HG02610 (cell line): Measurements from ENCODE around the gene TRIM29.
A peak's percentile ranks its signal among the peaks of the same experiment; 100 is the strongest.

Experiments
- ATAC-seq: cut with Tn5 transposase; IDR thresholded peaks from one replicate; pipeline ENCODE4 v1.9.1; 2021; ENCODE audit warnings: mild to moderate bottlenecking, moderate library complexity; ENCODE audit not compliant: unreplicated experiment

Gene TRIM29

DNA sequence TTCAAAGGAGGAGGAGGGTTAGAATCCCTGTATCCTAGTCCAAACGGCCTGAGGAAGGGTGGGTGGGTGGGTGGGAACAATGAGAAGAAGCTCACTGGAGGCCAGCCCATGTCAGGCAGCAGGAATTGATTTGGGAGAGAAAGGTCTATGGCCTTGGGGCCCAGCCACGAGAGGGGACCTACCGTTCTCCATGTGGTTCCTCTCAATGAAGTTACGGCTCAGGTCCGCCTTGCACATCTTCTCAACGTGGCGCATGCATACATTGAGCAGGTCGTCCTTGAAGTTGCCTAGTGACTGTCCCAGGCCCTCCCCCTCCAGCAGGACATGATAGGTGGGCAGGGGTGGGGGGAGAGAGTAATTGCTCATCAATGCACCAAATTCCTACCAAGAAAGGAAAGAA, 12.4 kb downstream of the TRIM29 start:
- ATAC-seq = no peak

DNA sequence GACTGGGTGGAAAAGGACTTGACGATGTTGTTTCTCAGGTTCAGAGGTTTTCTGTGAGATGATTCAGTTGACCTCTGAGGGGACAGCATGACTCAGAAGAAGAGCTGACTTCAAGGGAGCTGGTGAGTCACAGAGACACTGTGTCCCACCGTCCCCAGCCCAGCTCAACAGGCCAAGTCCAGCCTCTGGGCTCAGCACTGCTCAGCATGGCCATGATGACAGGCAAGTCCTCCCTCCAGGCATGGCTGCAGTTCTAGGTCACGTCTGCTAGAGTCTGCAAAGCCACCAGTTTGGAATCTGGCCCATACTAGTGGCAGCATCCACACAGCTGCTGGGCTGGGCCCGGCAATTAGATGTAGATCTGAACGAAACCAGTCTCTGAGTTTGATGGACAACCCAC, 12.9 kb downstream of the TRIM29 start:
- ATAC-seq = no peak

DNA sequence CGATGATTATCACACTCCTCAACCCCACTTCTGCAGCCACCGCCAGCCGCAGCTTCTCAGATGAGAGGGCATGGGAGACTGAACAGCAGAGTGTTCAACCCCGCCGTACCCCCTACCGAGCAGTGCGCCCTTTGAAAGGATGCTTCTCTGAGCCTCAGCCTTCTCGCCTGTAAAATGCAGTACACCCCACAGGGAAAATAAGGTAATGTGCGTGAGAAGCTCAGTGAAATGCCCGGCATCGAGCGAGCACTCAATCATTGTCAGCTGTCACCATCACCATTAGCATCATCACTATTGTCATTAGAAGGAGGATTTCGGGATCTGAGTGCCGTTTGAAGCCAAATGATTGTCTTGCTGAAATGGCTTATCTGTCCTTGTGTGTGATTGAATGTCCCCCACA, 13.6 kb downstream of the TRIM29 start:
- ATAC-seq = no peak

DNA sequence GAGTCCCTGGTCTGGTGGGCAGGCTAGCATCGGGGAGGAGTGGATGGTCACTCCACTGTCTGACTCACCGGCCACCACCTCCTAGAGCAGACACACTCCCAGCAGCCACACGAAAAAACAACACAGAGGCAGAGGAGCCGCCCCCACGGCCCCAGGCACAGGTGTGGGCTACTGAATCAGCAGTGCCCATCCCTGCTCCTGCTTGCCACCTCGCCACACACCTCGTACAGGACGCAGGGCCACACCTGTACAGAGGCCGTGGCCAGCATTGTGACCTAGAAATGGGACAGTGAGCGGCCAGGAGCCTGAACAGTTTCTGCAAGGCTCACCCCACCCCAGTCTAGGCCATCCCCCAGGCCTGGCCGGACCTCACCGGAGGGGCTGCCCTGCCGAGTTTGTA, 14.0 kb downstream of the TRIM29 start:
- no peak for ATAC-seq

DNA sequence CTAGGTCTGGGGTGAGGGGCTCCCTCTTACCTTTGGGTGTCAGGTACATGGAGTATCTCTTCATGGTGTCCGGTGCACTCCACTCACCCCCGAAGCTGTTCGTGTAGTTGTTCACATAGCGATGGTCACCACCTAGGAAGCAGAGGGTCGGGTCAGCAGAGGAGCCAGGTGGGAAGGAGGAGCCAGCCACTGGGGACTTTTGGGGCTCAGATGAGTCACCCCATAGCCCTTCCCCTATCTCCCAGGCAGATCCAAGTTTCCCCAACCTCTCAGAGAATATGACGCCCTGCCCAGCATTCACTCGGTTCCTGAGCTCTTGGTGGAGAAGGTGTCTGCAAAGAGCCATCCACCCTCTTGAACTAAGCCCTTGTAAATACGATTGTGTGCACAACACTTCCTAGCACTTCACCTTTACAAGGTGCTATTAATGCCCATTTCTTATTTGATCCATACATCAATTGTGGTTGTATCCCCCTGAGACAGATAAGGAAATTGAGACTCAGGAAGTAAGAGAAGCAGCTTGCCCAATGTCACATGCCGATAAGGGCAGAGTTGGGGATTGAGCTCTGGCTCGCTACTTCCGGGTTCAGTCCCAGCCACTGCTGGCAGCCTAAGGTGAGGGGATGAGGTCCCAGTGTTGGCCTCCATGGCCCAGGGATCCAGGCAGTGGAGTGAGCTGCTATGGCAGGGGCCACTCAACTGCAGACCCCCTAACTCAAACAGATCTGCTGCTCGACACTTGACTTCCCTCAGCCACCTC, 14.8 kb downstream of the TRIM29 start:
- ATAC-seq = no peak

DNA sequence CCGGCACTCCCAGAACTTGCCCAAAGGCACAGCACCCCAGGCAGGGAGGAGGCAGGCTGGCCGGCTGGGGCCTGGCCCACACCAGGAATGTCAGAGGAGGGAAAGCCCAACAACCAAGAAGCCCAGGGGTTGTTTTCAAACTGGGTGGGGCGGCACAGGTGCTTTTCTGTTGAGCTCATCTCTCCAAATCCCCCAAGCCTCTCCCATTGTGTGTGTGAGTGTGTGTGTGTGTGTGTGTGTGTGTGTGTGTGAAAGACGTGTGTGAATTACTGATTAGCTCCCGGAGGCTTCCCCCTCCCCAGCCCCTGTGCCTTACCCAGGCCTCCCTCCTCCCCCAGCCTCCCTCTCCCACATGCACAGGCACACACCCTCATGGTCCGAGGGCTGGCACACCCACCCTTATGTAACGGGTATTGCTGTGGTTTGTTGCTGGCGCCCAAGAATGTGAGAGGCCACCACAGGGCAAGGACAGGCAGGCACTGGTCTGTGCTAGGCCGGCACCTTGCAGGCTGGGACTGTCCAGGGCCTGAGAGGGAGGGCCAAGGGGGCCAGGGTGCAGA, 15.9 kb downstream of the TRIM29 start:
- ATAC-seq = no peak

DNA sequence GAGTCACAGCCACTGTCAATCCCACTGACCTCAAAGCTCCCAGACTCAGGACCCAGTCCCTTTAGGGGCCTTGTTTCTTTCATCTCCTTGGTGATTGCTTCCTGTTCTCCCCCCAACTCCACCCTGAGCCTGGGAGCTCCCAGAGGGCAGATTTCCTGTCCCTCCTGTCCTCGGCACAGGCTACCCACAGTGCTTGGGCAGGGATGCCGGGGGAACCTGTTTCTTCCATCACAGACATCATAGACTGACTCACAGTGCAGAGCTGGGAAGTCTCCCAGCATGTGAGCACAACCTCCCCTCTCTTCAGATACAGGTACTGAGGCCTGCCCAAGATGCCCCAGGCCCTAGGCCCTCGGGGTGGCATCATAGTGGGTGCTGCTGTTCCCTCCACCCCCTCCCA, 16.6 kb downstream of the TRIM29 start:
- ATAC-seq = no peak

DNA sequence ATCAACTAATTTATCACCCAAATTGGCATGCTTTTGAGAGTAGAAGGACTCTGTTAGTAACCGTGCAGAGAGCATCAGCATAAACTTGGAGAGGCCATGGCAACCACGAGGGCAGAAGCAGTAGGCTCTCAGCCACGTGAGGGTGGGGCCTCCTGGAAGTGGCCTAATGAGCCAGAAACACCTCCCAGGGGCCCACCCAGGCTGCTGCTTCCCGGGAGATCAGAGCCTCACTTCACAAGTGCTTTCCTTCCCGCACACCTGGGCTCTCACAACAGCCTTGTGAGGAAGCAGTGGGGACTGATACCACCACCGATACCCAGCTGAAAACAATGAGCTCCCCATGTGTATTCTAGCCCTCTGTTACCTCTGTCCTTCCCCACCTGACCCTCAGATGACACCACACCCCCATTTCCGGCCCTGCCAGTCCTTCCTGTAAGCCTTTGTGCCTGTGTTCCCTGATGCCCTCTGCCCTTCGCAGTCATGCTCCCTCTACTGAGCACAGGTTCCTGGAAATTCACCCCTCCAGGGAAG, 17.0 kb downstream of the TRIM29 start:
- ATAC-seq = no peak

DNA sequence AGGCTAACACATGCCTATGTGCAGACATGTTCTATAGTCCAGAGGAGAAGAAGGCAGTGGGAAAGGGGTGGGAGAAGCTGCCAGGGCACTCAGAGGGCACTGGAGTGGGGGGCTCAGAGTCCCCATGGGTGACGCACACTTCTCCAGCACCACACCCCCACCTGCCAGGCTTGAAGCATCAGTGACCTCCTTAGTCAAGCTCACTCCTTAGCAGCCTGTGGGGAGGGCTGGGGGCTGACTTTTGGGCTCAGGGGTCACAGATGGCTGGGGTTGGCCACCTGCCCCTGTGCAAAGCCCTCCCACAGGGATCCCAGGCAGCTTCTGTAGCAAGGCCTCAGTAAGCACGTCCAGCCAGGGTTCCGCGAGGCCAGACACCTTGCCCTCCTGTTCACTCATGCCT, 18.8 kb downstream of the TRIM29 start:
- no peak for ATAC-seq

DNA sequence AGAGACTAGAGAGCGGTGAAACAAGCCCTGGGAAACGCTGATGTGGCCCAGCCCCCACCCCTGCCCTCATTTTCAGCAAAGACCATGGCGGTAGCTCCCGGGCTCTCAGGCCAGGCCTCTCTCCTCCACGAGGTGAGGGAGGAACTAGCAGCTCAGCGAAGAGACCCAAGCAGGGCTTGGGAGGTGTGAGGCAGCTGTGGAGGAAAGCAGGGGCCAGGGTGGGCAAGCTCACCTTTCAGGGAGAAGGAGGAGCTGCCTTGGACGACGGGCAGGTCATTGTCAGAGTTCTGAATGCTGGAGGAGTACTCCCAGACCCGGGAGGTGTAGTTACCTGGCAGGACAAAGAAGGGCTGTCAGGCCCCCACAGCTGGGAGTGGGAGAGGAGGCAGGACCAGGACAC, 19.9 kb downstream of the TRIM29 start:
- ATAC-seq = no peak

DNA sequence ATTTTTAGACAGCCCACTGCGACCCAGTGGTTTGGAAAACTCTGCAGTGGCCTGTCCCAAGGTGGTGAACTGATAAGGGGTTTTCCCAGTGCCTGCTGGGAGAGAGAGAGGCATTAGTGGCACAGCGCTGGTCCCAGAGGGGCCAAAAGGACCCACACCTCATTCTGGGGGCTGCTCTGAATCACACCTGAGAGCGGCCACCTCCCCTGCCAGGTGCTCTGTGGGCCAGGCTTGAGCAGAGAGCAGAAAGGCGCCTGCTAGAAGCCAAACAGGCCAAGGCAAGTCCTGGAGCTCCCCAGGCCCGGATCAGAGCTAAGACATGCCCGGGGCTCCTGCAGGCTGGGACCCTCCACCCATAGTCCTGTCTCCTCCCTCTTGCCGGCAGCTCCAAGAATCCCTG, 20.9 kb downstream of the TRIM29 start:
- no peak for ATAC-seq

DNA sequence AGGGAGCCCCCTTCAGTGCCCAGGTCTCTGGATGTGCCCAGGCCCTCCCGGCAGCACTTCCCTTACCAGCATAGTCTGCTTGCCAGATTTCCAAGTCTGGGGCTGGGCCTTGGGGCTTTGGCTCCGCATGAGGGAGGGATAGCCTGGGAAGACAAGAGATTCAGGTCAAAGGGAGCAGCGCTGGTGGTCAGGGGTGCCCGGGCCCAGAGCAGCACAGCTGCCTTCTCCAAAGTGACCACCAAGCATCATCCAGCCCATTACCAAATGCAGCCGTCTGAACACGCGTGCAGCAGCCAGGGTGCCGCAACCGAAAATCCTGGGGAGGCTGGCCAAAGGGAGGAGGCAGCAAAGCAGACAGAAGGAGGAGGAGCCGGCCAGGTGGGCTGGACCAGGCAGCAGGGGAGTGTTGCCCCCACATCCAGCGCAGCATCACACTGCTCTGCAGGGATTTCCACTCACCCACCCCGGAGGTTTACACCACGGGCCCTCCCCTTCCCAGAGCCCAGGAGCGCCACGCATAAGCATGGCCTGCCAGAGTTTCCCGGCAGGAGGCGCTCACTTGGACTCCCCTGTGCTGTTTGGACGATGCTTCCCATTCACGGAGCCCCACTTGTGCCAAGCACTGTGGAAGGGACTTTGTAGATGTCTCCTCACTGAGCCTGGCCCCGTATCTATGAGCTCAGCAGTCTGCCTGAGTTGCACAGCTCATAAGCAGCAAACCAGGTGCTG, 22.5 kb downstream of the TRIM29 start:
- ATAC-seq = no peak

DNA sequence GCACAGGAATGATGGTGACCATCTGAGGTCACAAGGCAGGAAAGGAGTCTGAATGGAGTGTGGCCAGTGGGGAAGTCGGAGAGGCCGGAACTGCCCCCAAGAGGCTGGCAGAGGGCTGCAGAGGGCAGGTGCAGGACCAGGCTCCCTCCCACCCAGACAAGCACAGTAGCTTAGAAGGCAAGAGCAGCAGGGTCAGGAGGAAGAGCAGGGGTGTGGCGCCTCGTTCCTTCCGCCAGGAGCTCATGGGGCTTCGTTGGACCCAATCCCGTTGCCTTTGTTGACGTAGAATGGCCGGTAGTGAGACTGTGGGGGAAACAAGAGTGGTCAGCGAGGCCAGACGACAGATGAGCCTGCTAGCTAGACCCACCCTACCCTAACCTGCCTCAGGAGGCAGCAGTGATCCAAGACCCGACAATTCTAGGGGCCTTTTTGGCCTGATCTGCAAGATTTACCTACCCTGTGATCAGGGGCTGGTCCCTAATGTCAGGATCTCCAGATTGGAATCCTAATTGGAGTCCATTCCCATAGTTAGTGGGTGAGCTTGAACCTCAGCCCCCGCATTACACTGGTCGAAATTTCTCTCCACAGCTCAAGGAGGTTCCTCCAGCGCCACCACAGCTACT, 25.6 kb downstream of the TRIM29 start:
- no peak for ATAC-seq

DNA sequence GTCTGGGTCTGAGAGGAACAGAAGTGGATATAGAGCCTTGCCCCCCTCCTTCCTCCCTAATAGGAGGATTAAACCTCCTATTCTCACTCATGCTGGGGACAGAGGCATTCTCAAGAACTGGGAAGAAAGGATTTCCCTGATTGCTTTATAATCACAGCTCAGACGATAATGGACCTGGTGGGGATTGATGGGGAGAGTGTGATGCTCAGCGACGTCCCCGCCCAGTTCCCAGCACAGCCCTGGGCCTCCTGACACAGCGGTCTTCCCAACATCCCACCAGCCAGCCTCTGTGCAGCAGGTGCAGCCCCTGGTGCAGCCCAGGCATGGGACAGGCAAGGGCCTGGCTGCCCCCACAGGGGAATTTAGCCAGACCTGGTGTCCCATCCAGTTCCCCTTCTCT, 28.4 kb downstream of the TRIM29 start:
- no peak for ATAC-seq

DNA sequence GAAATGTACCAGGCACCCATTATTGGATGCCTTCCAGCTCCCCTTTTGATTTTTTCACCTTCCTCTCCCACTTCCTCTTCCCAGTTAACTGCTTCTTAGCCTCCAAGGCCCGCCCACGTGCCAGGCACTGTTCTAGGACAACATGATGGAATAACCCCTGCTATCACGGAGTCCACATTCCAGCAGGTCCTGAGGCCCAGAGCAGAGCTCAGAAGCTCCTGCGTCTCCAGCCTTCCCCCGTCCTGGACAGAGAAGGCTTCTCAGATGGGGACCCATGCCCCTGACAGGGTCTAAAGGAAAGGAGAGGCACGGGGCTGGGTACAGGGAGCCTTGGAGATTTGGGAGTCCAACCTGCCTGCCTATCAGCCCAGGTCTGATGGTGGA, 29.1 kb downstream of the TRIM29 start:
- ATAC-seq = no peak

DNA sequence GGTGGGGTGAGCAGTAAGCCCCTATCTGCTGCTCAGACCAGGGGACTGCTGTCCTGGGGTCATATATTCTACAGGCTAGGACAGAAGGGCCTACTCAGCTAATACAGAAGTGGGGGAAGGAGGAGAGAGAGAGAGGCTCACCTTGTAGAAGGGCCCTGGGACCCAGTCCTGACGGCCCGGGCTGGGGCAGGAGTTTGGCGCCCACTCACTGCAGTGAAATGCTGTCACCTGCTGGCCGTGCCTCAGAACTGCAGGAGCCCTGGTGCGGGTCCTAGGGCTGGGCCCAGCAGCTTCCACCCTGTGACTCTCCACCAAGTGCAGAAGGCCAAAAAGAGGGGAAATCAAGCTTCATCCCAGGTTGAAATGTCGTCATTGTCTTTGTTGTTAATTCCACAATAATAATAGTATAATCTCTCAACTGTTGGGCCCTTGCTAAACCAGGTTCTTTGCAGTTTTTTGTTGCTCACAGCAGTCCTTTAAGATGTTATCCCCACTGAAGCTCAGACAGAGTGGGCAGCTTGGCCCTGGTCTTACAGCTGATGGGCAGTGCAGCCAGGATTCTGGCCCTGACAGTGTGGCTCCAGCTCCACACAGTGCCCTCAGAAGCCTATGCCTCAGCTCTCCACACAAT, 29.6 kb downstream of the TRIM29 start:
- ATAC-seq = peak; percentile 79

DNA sequence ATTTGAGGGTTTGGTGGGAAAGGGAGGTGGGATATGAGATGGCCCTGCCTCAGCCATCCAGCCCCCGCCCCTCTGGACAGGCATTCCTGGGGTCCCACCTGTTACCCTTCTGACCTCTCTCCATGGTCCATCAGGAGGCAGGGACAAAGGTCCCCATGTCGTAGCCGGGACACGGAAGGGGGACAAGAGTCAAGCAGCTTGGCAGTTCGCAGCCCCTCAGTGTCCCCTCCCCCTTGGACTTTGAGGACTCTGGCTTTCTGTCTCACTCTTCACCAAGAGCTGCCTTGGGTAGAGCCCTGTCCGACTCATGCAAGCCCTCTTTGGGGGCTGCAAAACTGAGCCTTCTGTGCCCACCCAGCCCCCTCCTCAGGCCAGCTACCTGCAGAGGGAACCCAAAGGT, 30.2 kb downstream of the TRIM29 start:
- no peak for ATAC-seq

DNA sequence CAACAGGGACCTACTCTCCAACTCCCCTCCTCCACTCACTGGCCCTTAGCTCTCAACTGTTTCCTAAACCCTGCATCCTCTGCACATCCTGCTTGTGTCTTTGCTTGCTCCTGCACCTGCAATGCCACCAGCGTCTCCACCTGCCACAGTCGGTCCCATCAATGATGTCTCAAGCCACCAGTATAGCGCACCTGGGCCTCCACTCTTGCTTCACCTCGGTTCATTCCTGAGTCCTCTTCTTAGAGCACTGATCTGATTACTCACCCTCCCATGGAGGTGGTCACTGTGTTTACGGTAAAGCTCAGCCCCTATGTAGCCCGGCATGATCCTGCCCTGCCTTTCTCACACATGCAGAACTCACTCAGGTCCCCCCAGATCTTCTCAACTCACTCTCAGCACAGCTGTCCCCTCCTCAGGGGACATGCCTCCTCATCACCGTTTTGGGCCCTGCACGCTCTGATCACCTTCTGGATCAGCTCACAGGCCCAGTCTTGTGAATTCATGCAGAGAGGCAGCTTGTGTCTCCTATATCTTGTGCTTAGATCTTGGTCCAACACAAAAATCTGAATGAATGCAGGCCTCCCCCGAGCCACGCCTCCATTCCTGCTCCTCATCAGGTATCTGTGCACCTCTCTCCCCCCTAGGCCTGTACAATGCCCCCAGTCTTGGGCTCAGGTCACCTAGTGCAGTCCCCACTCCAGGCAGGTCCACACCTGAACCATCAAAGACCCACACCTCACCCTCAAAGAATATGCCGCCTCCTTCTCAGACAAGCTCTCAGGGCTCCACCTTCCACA, 31.4 kb downstream of the TRIM29 start:
- no peak for ATAC-seq

DNA sequence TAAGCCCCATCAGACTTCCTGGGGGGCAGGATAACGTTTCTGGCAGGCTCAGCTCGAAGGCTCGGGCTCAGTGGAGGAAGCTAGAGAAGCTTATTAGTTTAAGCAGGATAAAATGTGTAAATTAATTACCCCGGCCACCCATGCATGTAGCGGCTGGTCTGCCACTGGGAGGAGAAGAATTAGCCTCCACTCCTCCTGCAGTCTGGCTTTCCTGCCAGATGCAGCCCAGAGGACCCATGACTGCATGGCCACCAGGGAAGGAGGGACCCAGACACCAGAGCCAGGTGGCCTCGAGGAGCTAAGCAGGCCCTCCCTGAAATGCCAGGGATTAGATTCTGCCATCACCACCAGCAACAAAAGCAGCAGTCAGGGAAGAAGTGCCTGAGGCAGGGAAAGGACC, 32.3 kb downstream of the TRIM29 start:
- ATAC-seq = no peak

DNA sequence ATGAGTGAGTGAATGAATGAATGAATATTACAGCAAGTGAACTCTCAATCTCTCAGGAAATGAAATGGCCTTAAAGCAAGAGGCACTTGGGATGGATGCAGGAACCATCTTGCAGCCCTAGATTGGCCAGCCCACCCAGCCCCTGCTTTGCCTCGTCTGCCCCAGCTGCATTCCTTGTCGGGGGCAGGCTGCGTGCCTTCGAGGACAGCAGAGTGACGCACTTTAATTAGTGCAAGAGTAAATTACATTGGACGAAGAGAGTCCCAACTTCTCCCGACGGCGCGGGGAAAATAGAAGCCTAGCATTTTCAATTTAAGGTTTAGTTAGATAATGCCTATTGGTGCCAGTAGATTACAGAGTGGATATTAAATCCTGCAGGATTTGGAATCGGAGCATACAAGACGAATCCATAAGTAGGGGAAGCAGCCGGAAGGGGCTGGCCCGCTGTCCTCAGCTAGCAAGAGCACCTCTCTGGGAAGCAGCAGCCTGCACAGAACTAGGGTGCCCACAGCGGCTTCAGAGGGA, 33.8 kb downstream of the TRIM29 start:
- ATAC-seq = no peak
